Osteoblast (primary cell): ENCODE results near the gene TRPC4. TPM values are rescaled to one million over a fixed set of nuclear protein-coding genes. Genes with fewer than 3 reads are reported as not detected.
A peak's percentile ranks its signal among the peaks of the same experiment; 100 is the strongest.

Experiments used
- DNase-seq: peaks from one replicate; pipeline ENCODE4 v3.0.0; 2011; ENCODE audit warnings: low spot score, mixed read lengths; ENCODE audit not compliant: insufficient read length; ENCODE audit errors: missing footprints
- H2AFZ ChIP-seq: 2 replicates; pipeline ENCODE4 v1.6.0; 2011; ENCODE audit warnings: mild to moderate bottlenecking, low read length
- H3K27ac ChIP-seq: 2 replicates; pipeline ENCODE4 v1.5.1; 2011; ENCODE audit warnings: mild to moderate bottlenecking, low read depth, low read length, moderate library complexity
- H3K27me3 ChIP-seq: 2 replicates; pipeline ENCODE4 v1.6.0; 2012; ENCODE audit warnings: mild to moderate bottlenecking, control low read depth, inconsistent platforms, low read length, moderate library complexity; ENCODE audit not compliant: insufficient read depth
- H3K36me3 ChIP-seq: 2 replicates; pipeline ENCODE4 v1.5.1; 2011; ENCODE audit warnings: mild to moderate bottlenecking, low read length, control low read depth, moderate library complexity; ENCODE audit not compliant: insufficient read depth
- H3K4me1 ChIP-seq: 2 replicates; pipeline ENCODE4 v1.5.1; 2011; ENCODE audit warnings: mild to moderate bottlenecking, low read length, control low read depth, moderate library complexity; ENCODE audit not compliant: insufficient read depth
- H3K4me2 ChIP-seq: 2 replicates; pipeline ENCODE4 v1.6.0; 2011; ENCODE audit warnings: mild to moderate bottlenecking, low read length; ENCODE audit not compliant: insufficient read depth
- H3K4me3 ChIP-seq: fragments of 200-600 bp; sonication (generic); 3 replicates; pipeline ENCODE4 v1.5.1; 2012; ENCODE audit warnings: mild to moderate bottlenecking, low read length, inconsistent platforms; ENCODE audit not compliant: insufficient read depth
- H3K79me2 ChIP-seq: 2 replicates; pipeline ENCODE4 v1.6.0; 2012; ENCODE audit warnings: mild to moderate bottlenecking, low read length, control low read depth, inconsistent platforms; ENCODE audit not compliant: insufficient read depth
- H3K9me3 ChIP-seq: 2 replicates; pipeline ENCODE4 v1.5.1; 2011; ENCODE audit warnings: low read depth, low read length, control low read depth
- H4K20me1 ChIP-seq: 2 replicates; pipeline ENCODE4 v1.6.0; 2012; ENCODE audit warnings: mild to moderate bottlenecking, low read length, control low read depth; ENCODE audit not compliant: insufficient read depth
- total RNA-seq: library from RNA; depleted of rRNA; stranded (reverse); fragments of >200 nt; gene quantifications from 2 replicates; pipeline ENCODE4 v1.2.3, GENCODE V29; 2012
- TF ChIP-seq, protein P1 (sequence below): IDR thresholded peaks from 2 replicates; pipeline ENCODE4 v1.5.1; 2011; ENCODE audit warnings: mild to moderate bottlenecking, low read depth, low read length, moderate library complexity; ENCODE audit errors: extremely low read depth

The TRPC4 gene
- total RNA-seq, 1 donor = 9.8 TPM

DNA sequence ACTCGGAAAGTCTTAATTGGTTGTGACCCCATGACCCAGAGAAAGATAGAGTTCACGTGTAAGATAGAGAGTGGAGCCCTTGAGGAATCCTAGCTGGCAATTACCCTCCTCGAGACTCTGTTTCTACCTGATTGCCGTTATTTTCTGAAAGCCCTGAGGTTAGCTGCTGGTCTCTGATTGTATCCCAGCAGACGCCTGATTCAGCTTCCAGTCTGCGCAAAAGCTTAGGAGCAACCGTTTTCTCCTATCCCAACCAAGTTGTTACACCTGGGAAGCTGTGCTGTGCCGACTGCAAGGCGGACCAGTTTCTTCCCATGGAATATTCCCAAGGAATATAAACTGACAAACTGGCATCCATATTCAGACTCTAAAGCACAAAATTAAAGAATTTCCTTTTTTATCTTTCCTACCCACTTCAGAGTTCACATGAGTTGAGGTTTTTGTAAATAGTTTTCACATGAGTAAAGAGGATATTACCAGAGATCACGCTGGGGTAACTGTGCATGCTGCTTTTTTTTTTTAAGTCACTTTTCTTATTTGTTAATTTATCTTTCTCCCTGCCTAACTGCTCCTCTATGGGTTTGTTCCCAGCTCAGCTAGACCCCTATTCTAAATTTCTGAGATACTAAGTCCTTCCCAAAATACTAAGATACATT lies 1.5 kb upstream of the TRPC4 start:
- Histone ChIP-seq H4K20me1 (no peaks in the 10 kb centered on the region), H3K36me3 (no peaks in the 10 kb centered on the region), H3K27ac (peak overlapping the region; percentile 92), H3K4me3 (peak overlapping the region; percentile 82), H3K27me3 (no peaks in the 10 kb centered on the region), H3K4me2 (peak overlapping the region; percentile 85), H3K79me2 (peaks cover 40% of the 10 kb centered on the region), H3K4me1 (peaks cover 26% of the 10 kb centered on the region), H3K9me3 (no peaks in the 10 kb centered on the region), H2AFZ (peak overlapping the region; percentile 89)
- TF ChIP-seq, protein P1, sequence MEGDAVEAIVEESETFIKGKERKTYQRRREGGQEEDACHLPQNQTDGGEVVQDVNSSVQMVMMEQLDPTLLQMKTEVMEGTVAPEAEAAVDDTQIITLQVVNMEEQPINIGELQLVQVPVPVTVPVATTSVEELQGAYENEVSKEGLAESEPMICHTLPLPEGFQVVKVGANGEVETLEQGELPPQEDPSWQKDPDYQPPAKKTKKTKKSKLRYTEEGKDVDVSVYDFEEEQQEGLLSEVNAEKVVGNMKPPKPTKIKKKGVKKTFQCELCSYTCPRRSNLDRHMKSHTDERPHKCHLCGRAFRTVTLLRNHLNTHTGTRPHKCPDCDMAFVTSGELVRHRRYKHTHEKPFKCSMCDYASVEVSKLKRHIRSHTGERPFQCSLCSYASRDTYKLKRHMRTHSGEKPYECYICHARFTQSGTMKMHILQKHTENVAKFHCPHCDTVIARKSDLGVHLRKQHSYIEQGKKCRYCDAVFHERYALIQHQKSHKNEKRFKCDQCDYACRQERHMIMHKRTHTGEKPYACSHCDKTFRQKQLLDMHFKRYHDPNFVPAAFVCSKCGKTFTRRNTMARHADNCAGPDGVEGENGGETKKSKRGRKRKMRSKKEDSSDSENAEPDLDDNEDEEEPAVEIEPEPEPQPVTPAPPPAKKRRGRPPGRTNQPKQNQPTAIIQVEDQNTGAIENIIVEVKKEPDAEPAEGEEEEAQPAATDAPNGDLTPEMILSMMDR = no peak
- peak; percentile 88 for DNase-seq

DNA sequence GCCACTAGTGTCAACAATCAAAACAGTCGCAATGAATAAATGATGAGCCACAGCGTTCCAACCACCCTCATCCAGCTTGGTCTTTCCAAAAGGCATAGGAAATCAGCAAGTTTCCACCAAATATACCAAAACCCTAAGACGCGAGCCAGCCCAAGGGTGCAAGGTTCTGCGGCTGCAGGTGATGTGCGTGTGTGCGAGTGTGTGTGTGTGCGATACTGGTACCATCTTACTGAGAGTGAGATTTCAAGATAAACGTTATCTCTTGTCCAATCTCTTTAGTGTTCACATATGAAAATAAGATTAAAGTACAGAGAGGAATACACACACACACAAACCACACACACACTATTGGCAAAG lies 895 bp upstream of the TRPC4 start:
- Histone ChIP-seq H4K20me1 (no peaks in the 10 kb centered on the region), H3K27me3 (no peaks in the 10 kb centered on the region), H3K27ac (peak overlapping the region; percentile 92), H3K4me3 (peak overlapping the region; percentile 82), H3K79me2 (peaks cover 46% of the 10 kb centered on the region), H2AFZ (peak overlapping the region; percentile 89), H3K4me2 (peak overlapping the region; percentile 85), H3K4me1 (peaks cover 26% of the 10 kb centered on the region), H3K36me3 (no peaks in the 10 kb centered on the region), H3K9me3 (no peaks in the 10 kb centered on the region)
- DNase-seq = peak; percentile 11
- TF ChIP-seq, protein P1 = no peak

DNA sequence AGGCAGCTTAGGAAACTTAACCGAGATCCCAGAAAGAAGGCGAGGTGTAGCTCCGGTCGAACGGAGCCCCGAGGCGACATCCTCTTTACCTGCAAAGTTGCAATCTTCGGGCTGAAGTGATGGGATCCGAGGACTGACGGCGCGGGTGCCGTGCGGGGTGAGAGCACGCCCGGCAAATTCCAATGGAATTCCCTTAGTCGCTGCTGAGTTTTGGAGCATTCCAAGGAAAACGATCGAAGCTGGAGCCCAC lies 141 bp downstream of the TRPC4 start:
- Histone ChIP-seq H3K4me1 (peaks cover 33% of the 10 kb centered on the region), H3K4me2 (peak overlapping the region; percentile 85), H3K27me3 (no peaks in the 10 kb centered on the region), H3K27ac (peak overlapping the region; percentile 92), H4K20me1 (no peaks in the 10 kb centered on the region), H3K4me3 (peak overlapping the region; percentile 82), H2AFZ (peak overlapping the region; percentile 84), H3K79me2 (peaks cover 55% of the 10 kb centered on the region), H3K36me3 (no peaks in the 10 kb centered on the region), H3K9me3 (no peaks in the 10 kb centered on the region)
- TF ChIP-seq, protein P1 = no peak
- no peak for DNase-seq

DNA sequence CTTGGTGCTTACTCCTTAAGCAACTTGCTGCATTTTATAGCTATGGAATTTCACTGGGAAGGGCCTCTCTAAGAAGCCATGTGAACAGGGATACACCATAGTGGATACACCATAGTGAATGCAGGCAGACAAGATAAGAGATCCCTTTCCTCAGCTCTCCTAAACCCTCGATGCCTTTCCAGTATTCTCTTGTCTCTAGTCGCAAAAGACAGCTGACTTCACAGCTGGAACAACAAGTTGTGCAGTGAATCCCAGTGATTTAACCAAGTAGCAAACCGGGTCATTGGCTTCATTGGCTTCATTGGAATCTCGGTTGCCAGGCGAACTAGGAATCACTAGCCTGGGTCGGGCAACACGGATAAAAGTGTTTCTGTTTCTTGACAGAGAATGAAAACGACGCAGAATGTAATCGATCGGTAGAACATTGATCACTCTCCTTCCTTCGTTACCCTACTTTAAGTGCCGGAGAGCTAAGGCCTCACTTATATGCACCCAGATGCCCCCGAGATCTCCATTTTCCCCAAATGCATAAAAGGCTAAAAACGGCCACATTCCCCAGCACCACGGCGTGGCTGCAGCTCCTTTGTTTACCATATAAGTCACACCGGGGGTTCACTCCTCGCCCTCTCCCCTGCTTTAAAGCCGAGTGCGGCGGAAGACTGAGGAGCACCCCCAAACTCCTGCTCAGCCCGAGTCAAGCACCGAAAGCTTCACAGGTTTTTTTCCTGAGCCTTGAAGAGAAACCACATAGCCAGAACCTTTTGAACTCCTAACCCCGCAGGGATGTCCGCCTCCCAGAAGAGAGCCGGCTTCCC lies 674 bp downstream of the TRPC4 start:
- peak overlapping the region; percentile 82 for H3K4me3 ChIP-seq
- no peaks in the 10 kb centered on the region for H3K27me3 ChIP-seq
- peak; percentile 83 for DNase-seq
- H3K27ac ChIP-seq = peak overlapping the region; percentile 92
- no peaks in the 10 kb centered on the region for H3K36me3 ChIP-seq
- H4K20me1 ChIP-seq = no peaks in the 10 kb centered on the region
- no peaks in the 10 kb centered on the region for H3K9me3 ChIP-seq
- peak overlapping the region; percentile 84 for H2AFZ ChIP-seq
- H3K4me2 ChIP-seq = peak overlapping the region; percentile 85
- peaks cover 33% of the 10 kb centered on the region for H3K4me1 ChIP-seq
- TF ChIP-seq, protein P1 = no peak
- H3K79me2 ChIP-seq = peaks cover 59% of the 10 kb centered on the region
